ENCODE results near the gene CDC26. TPM values are rescaled to one million over a fixed set of nuclear protein-coding genes. Genes with fewer than 3 reads are reported as not detected.
"Not testable (repeated sequence)": the region's sequence is repeated elsewhere in the genome, so short reads cannot be mapped to it uniquely, and the experiment has no call there.

The CDC26 gene
- total RNA-seq, 2 experiments from 2014 or later: 28.0 to 30.4 TPM

- DNase-seq: no peak
- H3K27ac Mint-ChIP-seq: no peak overlapping the region
- intact Hi-C loops (cut with micrococcal nuclease): no loop called here
- peaks cover 2% of the 10 kb centered on the region for H3K36me3 Mint-ChIP-seq (ENCODE audit: low read depth)
- ChIA-PET POLR2A (interaction anchor here (1.4 kb wide), 1 partner anchor 23 kb away, joined by 3 read pairs; no protein-coding TSS in a partner anchor), CTCF (interaction anchor here (0.7 to 1.1 kb wide), 2 partner anchors 358 to 361 kb away, joined by 3 read pairs; no protein-coding TSS in a partner anchor)
- ATAC-seq: no peak
- H3K4me3 Mint-ChIP-seq: no peak overlapping the region
- H3K27me3 Mint-ChIP-seq: no peaks in the 10 kb centered on the region
- H3K4me1 Mint-ChIP-seq (ENCODE audit: low read depth): no peaks in the 10 kb centered on the region
- TF ChIP-seq CTCF (IDR thresholded peaks at IDR 0.05): no peak
- H3K9me3 Mint-ChIP-seq: no peaks in the 10 kb centered on the region
Measured at GRCh38 chr9:113296796-113297558, 21.6 kb upstream of the CDC26 start.

DNA sequence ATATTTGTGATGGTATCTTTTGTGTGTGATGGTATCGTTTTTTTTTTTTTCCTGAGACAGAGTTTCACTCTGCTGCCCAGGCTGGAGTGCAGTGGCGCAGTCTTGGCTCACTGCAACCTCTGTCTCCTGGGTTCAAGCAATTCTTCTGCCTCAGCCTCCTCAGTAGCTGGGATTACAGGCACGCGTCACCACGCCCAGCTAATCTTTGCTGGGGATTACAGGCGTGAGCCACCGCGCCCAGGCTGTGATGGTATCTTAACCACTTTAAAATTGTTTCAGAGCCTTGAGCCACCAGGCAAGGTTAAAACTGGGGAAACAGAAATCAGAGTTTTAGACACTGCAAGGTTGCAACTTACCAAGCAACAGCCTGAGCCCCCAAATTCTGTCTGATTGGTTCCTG lies 20.9 kb upstream of the CDC26 start:
- POLR2A ChIA-PET: interaction anchor here (1.4 kb wide), 1 partner anchor 24 kb away, joined by 3 read pairs; no protein-coding TSS in a partner anchor

GRCh38 chr9:113293285-113293878 lies 18.0 kb upstream of the CDC26 start:
- CTCF ChIA-PET: interaction anchor here (0.9 kb wide), 1 partner anchor 19 kb away, joined by 3 read pairs; no protein-coding TSS in a partner anchor
- intact Hi-C loops (cut with micrococcal nuclease): no loop called here
- H3K27ac Mint-ChIP-seq: peak overlapping the region; percentile 26

More for the DNA sequence above, 20.9 kb upstream of the CDC26 start:
- intact Hi-C loops (cut with micrococcal nuclease); ATAC-seq; DNase-seq; H3K27me3 Mint-ChIP-seq; H3K9me3 Mint-ChIP-seq; H3K36me3 Mint-ChIP-seq (ENCODE audit: low read depth); H3K27ac Mint-ChIP-seq; H3K4me3 Mint-ChIP-seq; H3K4me1 Mint-ChIP-seq (ENCODE audit: low read depth): not testable (repeated sequence)
- CTCF ChIA-PET: interaction anchor here (0.7 to 1.1 kb wide), 2 partner anchors 359 to 362 kb away, joined by 3 read pairs; no protein-coding TSS in a partner anchor

GRCh38 chr9:113290052-113290607 lies 14.8 kb upstream of the CDC26 start:
- no peak for TF ChIP-seq CTCF (IDR thresholded peaks at IDR 0.05)
- Mint-ChIP-seq H3K27me3 (no peaks in the 10 kb centered on the region), H3K36me3 (ENCODE audit: low read depth) (peaks cover 47% of the 10 kb centered on the region), H3K4me1 (ENCODE audit: low read depth) (no peaks in the 10 kb centered on the region), H3K4me3 (no peak overlapping the region), H3K9me3 (no peaks in the 10 kb centered on the region), H3K27ac (no peak overlapping the region)
- DNase-seq: no peak
- intact Hi-C loops (cut with micrococcal nuclease): no loop called here
- ATAC-seq: no peak
- POLR2A ChIA-PET: no interaction called here
- CTCF ChIA-PET: interaction anchor here (0.6 to 1.0 kb wide), 2 partner anchors 24 to 111 kb away, joined by 3 read pairs; partner anchors contain the start of gene ALAD

More at GRCh38 chr9:113293285-113293878, 18.0 kb upstream of the CDC26 start:
- no peak for TF ChIP-seq CTCF (IDR thresholded peaks at IDR 0.05)
- POLR2A ChIA-PET: interaction anchor here (0.6 kb wide), 1 partner anchor 454 kb away, joined by 4 read pairs; no protein-coding TSS in a partner anchor
- Mint-ChIP-seq H3K9me3 (no peaks in the 10 kb centered on the region), H3K27me3 (no peaks in the 10 kb centered on the region), H3K4me1 (ENCODE audit: low read depth) (no peaks in the 10 kb centered on the region), H3K4me3 (no peak overlapping the region), H3K36me3 (ENCODE audit: low read depth) (peaks cover 30% of the 10 kb centered on the region)
- ATAC-seq: no peak
- no peak for DNase-seq

- no peaks in the 10 kb centered on the region for H3K9me3 Mint-ChIP-seq
- no peak for TF ChIP-seq CTCF (IDR thresholded peaks at IDR 0.05)
- H3K4me3 Mint-ChIP-seq: no peak overlapping the region
- no peaks in the 10 kb centered on the region for H3K4me1 Mint-ChIP-seq (ENCODE audit: low read depth)
- peaks cover 56% of the 10 kb centered on the region for H3K36me3 Mint-ChIP-seq (ENCODE audit: low read depth)
- no peaks in the 10 kb centered on the region for H3K27me3 Mint-ChIP-seq
- H3K27ac Mint-ChIP-seq: no peak overlapping the region
- CTCF ChIA-PET: no interaction called here
- intact Hi-C loops (cut with micrococcal nuclease): no loop called here
- no peak for DNase-seq
- POLR2A ChIA-PET: no interaction called here
- ATAC-seq: no peak
Measured at GRCh38 chr9:113289091-113289490, 13.7 kb upstream of the CDC26 start.
